HepG2 (cell line): ENCODE data around the gene SKI. TPM values are rescaled to one million over a fixed set of nuclear protein-coding genes. Genes with fewer than 3 reads are reported as not detected.

Experiments used
- ATAC-seq: fragments of 200-7000 bp; cut with Tn5 transposase; 3 replicates; pipeline ENCODE4 v1.9.1; 2020; ENCODE audit warnings: mild to moderate bottlenecking, moderate library complexity
- BruUV-seq: library from RNA; stranded (reverse); fragments of 400-500 nt; replicated peaks from 2 replicates; lab custom pipeline; 2021; lab: Mats Ljungman, UMichigan
- CTCF ChIA-PET: fragments of 300-600 bp; formaldehyde crosslinking; extraction: SDS; loops from one replicate; lab custom pipeline; 2021; ENCODE audit warnings: low total read pairs, inconsistent platforms, low intra/inter-chr PET ratio; lab: Yijun Ruan, JAX
- POLR2A ChIA-PET: fragments of 350-600 bp; sonication (Branson Sonifier 250); formaldehyde crosslinking; loops from one replicate; lab custom pipeline; 2020; ENCODE audit warnings: antibody characterized with exemption, inconsistent platforms; lab: Yijun Ruan, JAX
- DNase-seq: peaks from one replicate; pipeline ENCODE4 v3.0.0-alpha.2; 2015; ENCODE audit warnings: low spot score
- FAIRE-seq: peaks from 3 replicates; lab custom pipeline; 2011; peaks lifted over from hg19 to GRCh38; lab: Jason Lieb, UNC
- H2AFZ ChIP-seq: one replicate; pipeline ENCODE4 v1.6.1; 2011; ENCODE audit warnings: low read length, inconsistent platforms
- H3K27ac ChIP-seq: fragments of 300-600 bp; 3 replicates; pipeline ENCODE4 v1.8.0; 2011; ENCODE audit warnings: mixed run types, mild to moderate bottlenecking, mixed read lengths, low read length, inconsistent platforms; ENCODE audit not compliant: insufficient read depth; ENCODE audit errors: extremely low read length
- H3K27me3 ChIP-seq, 2 experiments: fragments of 200-600 bp in 1 of 2; 2 replicates in 1 of 2; 3 replicates in 1 of 2; pipeline versions ENCODE4 v1.6.0 to v1.8.0; 2011; ENCODE audit warnings: low read length in 2 of 2, mild to moderate bottlenecking in 2 of 2, moderate library complexity in 2 of 2, inconsistent platforms in 1 of 2; ENCODE audit not compliant: insufficient read depth in 2 of 2, control insufficient read depth in 1 of 2
- H3K36me3 ChIP-seq, 2 experiments: fragments of 200-600 bp in 1 of 2; replicated peaks in 1 of 2; 2 replicates in 1 of 2; 3 replicates in 1 of 2; pipeline versions ENCODE4 v1.5.1 to v1.8.0; 2011; ENCODE audit warnings: low read length in 2 of 2, inconsistent platforms in 1 of 2; ENCODE audit not compliant: insufficient read depth in 2 of 2, control insufficient read depth in 1 of 2
- H3K4me1 ChIP-seq: 2 replicates; pipeline ENCODE4 v1.5.1; 2012; ENCODE audit warnings: low read length, inconsistent platforms; ENCODE audit not compliant: insufficient read depth
- H3K4me2 ChIP-seq: 2 replicates; pipeline ENCODE4 v1.6.0; 2011; ENCODE audit warnings: low read depth, low read length, inconsistent platforms
- H3K4me3 ChIP-seq, 3 experiments: fragments of 200-600 bp in 1 of 3; sonication (generic), shearing (Covaris generic) in 1 of 3; replicated peaks in 1 of 3; 2 replicates each; pipeline ENCODE4 v1.5.1; 2011 to 2016; ENCODE audit warnings: low read length in 3 of 3, inconsistent platforms in 2 of 3, low read depth in 2 of 3, mild to moderate bottlenecking in 2 of 3, control low read depth in 1 of 3, mixed read lengths in 1 of 3; ENCODE audit not compliant: insufficient read depth in 1 of 3
- H3K79me2 ChIP-seq: one replicate; pipeline ENCODE4 v1.6.1; 2011; ENCODE audit warnings: low read length, inconsistent platforms; ENCODE audit not compliant: insufficient read depth
- H3K9ac ChIP-seq: 2 replicates; pipeline ENCODE4 v1.6.0; 2011; ENCODE audit warnings: mild to moderate bottlenecking, low read depth, low read length, inconsistent platforms; ENCODE audit not compliant: insufficient read depth
- H3K9me3 ChIP-seq: 2 replicates; pipeline ENCODE4 v1.5.1; 2012; ENCODE audit warnings: mild to moderate bottlenecking, low read length
- H4K20me1 ChIP-seq: 2 replicates; pipeline ENCODE4 v1.6.0; 2011; ENCODE audit warnings: inconsistent platforms, mild to moderate bottlenecking, low read length, moderate library complexity; ENCODE audit not compliant: insufficient read depth
- BORCS8-MEF2B ChIP-seq: sonication (generic); formaldehyde crosslinking; IDR thresholded peaks from 2 replicates; pipeline ENCODE4 v1.8.0; 2022; ENCODE audit warnings: mild to moderate bottlenecking, missing genetic modification reagents
- EZH2 ChIP-seq: conservative IDR thresholded peaks from 2 replicates; pipeline ENCODE4 v1.6.1; 2012; ENCODE audit warnings: mild to moderate bottlenecking, low read depth, low read length, moderate library complexity
- FOSL1 ChIP-seq: sonication (generic); formaldehyde crosslinking; IDR thresholded peaks from 2 replicates; pipeline ENCODE4 v1.9.0; 2021; ENCODE audit warnings: missing genetic modification reagents, borderline replicate concordance
- HMGXB3 ChIP-seq: sonication (generic); formaldehyde crosslinking; IDR thresholded peaks from 2 replicates; pipeline ENCODE4 v1.4.0; 2020; ENCODE audit warnings: missing genetic modification reagents, borderline replicate concordance
- JARID2 ChIP-seq: sonication (generic); formaldehyde crosslinking; IDR thresholded peaks from 2 replicates; pipeline ENCODE4 v1.8.1; 2023; ENCODE audit warnings: missing genetic modification reagents, inconsistent platforms; ENCODE audit not compliant: insufficient replicate concordance
- NFE2L1 ChIP-seq: sonication (generic); formaldehyde crosslinking; IDR thresholded peaks from 2 replicates; pipeline ENCODE4 v1.4.0; 2020; ENCODE audit warnings: missing genetic modification reagents, mild to moderate bottlenecking, borderline replicate concordance
- NFIC ChIP-seq: IDR thresholded peaks from 2 replicates; pipeline ENCODE4 v1.6.1; 2012; ENCODE audit warnings: mild to moderate bottlenecking, low read length, inconsistent platforms
- NFKBIZ ChIP-seq: IDR thresholded peaks from 2 replicates; pipeline ENCODE4 v1.6.1; 2018; ENCODE audit warnings: missing genetic modification reagents, missing compliant biosample characterization
- PPARG ChIP-seq: conservative IDR thresholded peaks from 2 replicates; pipeline ENCODE4 v1.6.1; 2016; ENCODE audit warnings: missing biosample characterization, missing genetic modification reagents
- SIX4 ChIP-seq: sonication (generic); formaldehyde crosslinking; IDR thresholded peaks from 2 replicates; pipeline ENCODE4 v1.4.0; 2020; ENCODE audit warnings: missing genetic modification reagents
- SP1 ChIP-seq, 2 experiments: fragments of 450-650 bp in 1 of 2; sonication (generic) in 1 of 2; formaldehyde crosslinking in 1 of 2; IDR thresholded peaks; 2 replicates each; pipeline versions ENCODE4 v1.4.0 to v1.6.1; 2016 to 2020; ENCODE audit warnings: missing genetic modification reagents in 1 of 2
- SP4 ChIP-seq: sonication (generic); formaldehyde crosslinking; IDR thresholded peaks from 2 replicates; pipeline ENCODE4 v1.8.1; 2023; ENCODE audit warnings: mild to moderate bottlenecking, missing genetic modification reagents
- YY1 ChIP-seq: IDR thresholded peaks from 2 replicates; pipeline ENCODE4 v1.6.1; 2011; ENCODE audit warnings: low read length, low read depth, moderate library complexity, mild to moderate bottlenecking; ENCODE audit not compliant: insufficient read depth, insufficient replicate concordance
- ZNF136 ChIP-seq: sonication (generic); formaldehyde crosslinking; IDR thresholded peaks from 2 replicates; pipeline ENCODE4 v1.8.1; 2022; ENCODE audit warnings: low read depth, mild to moderate bottlenecking, moderate library complexity, missing genetic modification reagents
- ZNF260 ChIP-seq: sonication (generic); formaldehyde crosslinking; IDR thresholded peaks from 2 replicates; pipeline ENCODE4 v1.4.0; 2020; ENCODE audit warnings: missing genetic modification reagents, low read depth, mild to moderate bottlenecking, borderline replicate concordance
- ZNF331 ChIP-seq: sonication (generic); formaldehyde crosslinking; IDR thresholded peaks from 2 replicates; pipeline ENCODE4 v1.4.0; 2020; ENCODE audit warnings: missing genetic modification reagents
- ZNF350 ChIP-seq: sonication (generic); formaldehyde crosslinking; IDR thresholded peaks from 2 replicates; pipeline ENCODE4 v1.4.0; 2020; ENCODE audit warnings: mild to moderate bottlenecking, low read depth, missing genetic modification reagents, borderline replicate concordance
- ZNF496 ChIP-seq: sonication (generic); formaldehyde crosslinking; IDR thresholded peaks from 2 replicates; pipeline ENCODE4 v1.8.1; 2023; ENCODE audit warnings: mild to moderate bottlenecking, moderate library complexity, missing genetic modification reagents; ENCODE audit not compliant: insufficient replicate concordance
- ZNF607 ChIP-seq: sonication (generic); formaldehyde crosslinking; IDR thresholded peaks from 2 replicates; pipeline ENCODE4 v1.5.1; 2020; ENCODE audit warnings: missing genetic modification reagents, mild to moderate bottlenecking, borderline replicate concordance
- WGBS: methylation state at CpG from one replicate; pipeline ENCODE4 v1.1.6; 2017; ENCODE audit warnings: low lambda C conversion rate; 5-methylcytosine and 5-hydroxymethylcytosine counted together
- in situ Hi-C: cut with HindIII; loops from 2 replicates; pipeline ENCODE4 v1.10.0; 2017; ENCODE audit warnings: low pct_unique_long_range_greater_than_20kb; ENCODE audit not compliant: extremely low pct_ligation_motif_present
- intact Hi-C: fragments of 100-400 bp; cut with micrococcal nuclease; formaldehyde crosslinking; loops from one replicate; pipeline ENCODE4 v1.10.0; 2022; ENCODE audit not compliant: unreplicated experiment
- polyA plus RNA-seq, 8 experiments: library from polyadenylated mRNA; depleted of rRNA in 3 of 8; stranded (reverse) in 7 of 8; unstranded in 1 of 8; fragments of >200 nt; fragmentation: Illumina TruSeq in 4 of 8; extraction: Trizol in 4 of 8; gene quantifications; 2 replicates each; pipeline versions ENCODE4 v1.2.1 to v1.2.3, GENCODE V29; 2011 to 2016; ENCODE audit warnings: low read depth in 4 of 8, missing spikeins in 1 of 8, mixed read lengths in 1 of 8; ENCODE audit not compliant: insufficient read depth in 1 of 8
- total RNA-seq, 5 experiments: library from RNA; depleted of rRNA; stranded (reverse); fragments of >200 nt; fragmentation: Illumina TruSeq; extraction: Trizol; gene quantifications; 2 replicates each; pipeline ENCODE4 v1.2.3, GENCODE V29; 2016; ENCODE audit warnings: low read depth in 1 of 5
- TF ChIP-seq, protein P1 (sequence below): sonication (generic); formaldehyde crosslinking; conservative IDR thresholded peaks from 2 replicates; pipeline ENCODE4 v1.4.0; 2020; ENCODE audit warnings: missing genetic modification reagents

SKI gene
- total and polyA plus RNA-seq, 2 of the 13 experiments (the other 11 are each of a cell fraction or from before 2014, with no cell fraction given): 4.7 to 6.9 TPM

DNA sequence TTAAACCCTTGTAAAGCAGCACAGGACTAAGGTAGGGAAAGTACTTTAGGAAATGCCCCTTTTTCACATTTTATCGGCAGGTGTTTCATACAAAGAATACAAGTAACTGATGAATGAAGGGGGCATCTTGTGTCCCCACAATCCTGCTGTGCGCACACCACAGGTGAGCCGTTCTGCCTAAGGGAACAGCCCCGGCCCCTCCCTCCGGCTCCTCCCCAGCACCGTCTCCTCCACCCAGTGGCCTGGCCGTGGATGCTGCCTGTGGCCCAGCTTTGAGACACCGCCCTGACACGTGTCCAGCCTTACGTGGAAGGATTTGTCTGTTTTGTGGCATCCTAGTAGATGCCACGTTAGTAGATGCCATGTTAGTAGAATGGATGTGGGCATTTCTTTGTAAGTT lies 46.4 kb upstream of the SKI start:
- Histone ChIP-seq H3K27me3 (no peaks in the 10 kb centered on the region), H3K36me3 (peaks cover 19 to 37% of the 10 kb centered on the region in 2 experiments), H3K79me2 (no peaks in the 10 kb centered on the region), H3K4me1 (no peaks in the 10 kb centered on the region), H3K4me3 (no peak overlapping the region), H4K20me1 (no peaks in the 10 kb centered on the region), H3K27ac (no peak overlapping the region), H3K9ac (no peak overlapping the region), H3K4me2 (no peak overlapping the region), H3K9me3 (no peaks in the 10 kb centered on the region), H2AFZ (no peak overlapping the region)
- WGBS: 96% methylated on average over 11 of the region's 11 CpGs
- intact Hi-C loops: no loop called here
- FAIRE-seq (no peak), ATAC-seq (no peak), DNase-seq (no peak)
- CTCF ChIA-PET: no interaction called here
- no TSS peak for BruUV-seq
- in situ Hi-C loops: loop anchor here (25.0 kb wide), 1 partner anchor 331 kb away; no protein-coding TSS in a partner anchor
- POLR2A ChIA-PET: interaction anchor here (1.0 kb wide), 1 partner anchor 51 kb away, joined by 3 read pairs; no protein-coding TSS in a partner anchor
- TF ChIP-seq YY1 (no peak), SP1 (IDR thresholded peaks at IDR 0.05) (no peak), SP1 (CRISPR knock-in tag; IDR thresholded peaks at IDR 0.05) (no peak), SIX4 (CRISPR knock-in tag) (no peak), HMGXB3 (no peak), NFIC (no peak), ZNF607 (CRISPR knock-in tag) (no peak), ZNF260 (no peak), JARID2 (CRISPR knock-in tag) (no peak), EZH2 (no peak), ZNF350 (CRISPR knock-in tag) (no peak), PPARG (CRISPR knock-in tag) (no peak), FOSL1 (no peak), BORCS8-MEF2B (CRISPR knock-in tag) (no peak), SP4 (no peak), ZNF496 (CRISPR knock-in tag) (no peak), ZNF331 (no peak), NFKBIZ (CRISPR knock-in tag) (no peak), NFE2L1 (CRISPR knock-in tag) (no peak), ZNF136 (CRISPR knock-in tag) (no peak)
- TF ChIP-seq, protein P1, sequence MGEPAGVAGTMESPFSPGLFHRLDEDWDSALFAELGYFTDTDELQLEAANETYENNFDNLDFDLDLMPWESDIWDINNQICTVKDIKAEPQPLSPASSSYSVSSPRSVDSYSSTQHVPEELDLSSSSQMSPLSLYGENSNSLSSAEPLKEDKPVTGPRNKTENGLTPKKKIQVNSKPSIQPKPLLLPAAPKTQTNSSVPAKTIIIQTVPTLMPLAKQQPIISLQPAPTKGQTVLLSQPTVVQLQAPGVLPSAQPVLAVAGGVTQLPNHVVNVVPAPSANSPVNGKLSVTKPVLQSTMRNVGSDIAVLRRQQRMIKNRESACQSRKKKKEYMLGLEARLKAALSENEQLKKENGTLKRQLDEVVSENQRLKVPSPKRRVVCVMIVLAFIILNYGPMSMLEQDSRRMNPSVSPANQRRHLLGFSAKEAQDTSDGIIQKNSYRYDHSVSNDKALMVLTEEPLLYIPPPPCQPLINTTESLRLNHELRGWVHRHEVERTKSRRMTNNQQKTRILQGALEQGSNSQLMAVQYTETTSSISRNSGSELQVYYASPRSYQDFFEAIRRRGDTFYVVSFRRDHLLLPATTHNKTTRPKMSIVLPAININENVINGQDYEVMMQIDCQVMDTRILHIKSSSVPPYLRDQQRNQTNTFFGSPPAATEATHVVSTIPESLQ (CRISPR knock-in tag): no peak
